K562 (cell line): Measurements from ENCODE around the gene NDUFAB1. TPM values are rescaled to one million over a fixed set of nuclear protein-coding genes. Genes with fewer than 3 reads are reported as not detected.

Experiments used
- EP400 ChIP-seq: fragments of 450-650 bp; IDR thresholded peaks from 2 replicates; pipeline ENCODE4 v1.6.1; 2017; ENCODE audit warnings: antibody characterized with exemption, mild to moderate bottlenecking, moderate library complexity
- HCFC1 ChIP-seq: IDR thresholded peaks from 2 replicates; pipeline ENCODE4 v1.6.1; 2012; ENCODE audit warnings: low read depth, low read length, improper control_type of control experiment
- MAX ChIP-seq: sonication (generic); formaldehyde crosslinking; IDR thresholded peaks from 2 replicates; pipeline ENCODE4 v1.9.0; 2022; ENCODE audit warnings: mild to moderate bottlenecking, missing genetic modification reagents
- MCM2 ChIP-seq: fragments of 450-650 bp; IDR thresholded peaks from 2 replicates; pipeline ENCODE4 v1.6.1; 2017; ENCODE audit warnings: low read depth, mild to moderate bottlenecking
- MXD1 ChIP-seq: fragments of 250-450 bp; sonication (Bioruptor Pico); IDR thresholded peaks from 2 replicates; pipeline ENCODE4 v1.8.0; 2021; ENCODE audit warnings: borderline replicate concordance, mild to moderate bottlenecking, moderate library complexity; ENCODE audit not compliant: poor library complexity, severe bottlenecking
- NBN ChIP-seq: fragments of 450-650 bp; IDR thresholded peaks from 2 replicates; pipeline ENCODE4 v1.6.1; 2016; ENCODE audit warnings: low read depth, mild to moderate bottlenecking
- RBM25 ChIP-seq: fragments of 200-400 bp; formaldehyde crosslinking; IDR thresholded peaks from 2 replicates; pipeline ENCODE4 v1.6.1; 2018; ENCODE audit warnings: low read length, low read depth, moderate library complexity; ENCODE audit not compliant: severe bottlenecking
- SMAD1 ChIP-seq: fragments of 150-350 bp; IDR thresholded peaks from 2 replicates; pipeline ENCODE4 v1.6.1; 2014; ENCODE audit warnings: low read length, low read depth; ENCODE audit not compliant: partially characterized antibody
- SRSF7 ChIP-seq: fragments of 200-400 bp; formaldehyde crosslinking; optimal IDR thresholded peaks from 2 replicates; pipeline ENCODE3; 2017; ENCODE audit warnings: mild to moderate bottlenecking, low read depth, low read length
- TAF1 ChIP-seq: IDR thresholded peaks from 2 replicates; pipeline ENCODE4 v1.6.1; 2011; ENCODE audit warnings: mild to moderate bottlenecking, low read length, moderate library complexity; ENCODE audit not compliant: insufficient read depth, control insufficient read depth, severe bottlenecking; ENCODE audit errors: extremely low read depth
- TBP ChIP-seq: optimal IDR thresholded peaks from 2 replicates; pipeline ENCODE3; 2011; ENCODE audit warnings: low read depth, low read length, improper control_type of control experiment
- VEZF1 ChIP-seq: fragments of 200-800 bp; sonication (Bioruptor generic); IDR thresholded peaks from 2 replicates; pipeline ENCODE4 v1.6.1; 2017; ENCODE audit warnings: missing genetic modification characterization, missing compliant biosample characterization
- YY1 ChIP-seq, 3 experiments: IDR thresholded peaks; 2 replicates each; pipeline ENCODE4 v1.6.1; 2011; ENCODE audit warnings: low read length in 2 of 3, mild to moderate bottlenecking in 2 of 3, moderate library complexity in 2 of 3, borderline replicate concordance in 1 of 3, control low read depth in 1 of 3, low read depth in 1 of 3; ENCODE audit not compliant: insufficient read depth in 3 of 3, insufficient replicate concordance in 2 of 3, control insufficient read depth in 1 of 3, insufficient read length in 1 of 3; ENCODE audit errors: extremely low read depth in 1 of 3
- ZBTB2 ChIP-seq: fragments of 450-650 bp; IDR thresholded peaks from 2 replicates; pipeline ENCODE4 v1.6.1; 2016; ENCODE audit warnings: antibody characterized with exemption
- ZBTB49 ChIP-seq: sonication (generic); formaldehyde crosslinking; IDR thresholded peaks from 2 replicates; pipeline ENCODE4 v1.8.0; 2022; ENCODE audit warnings: missing genetic modification reagents, mild to moderate bottlenecking, borderline replicate concordance
- ZNF395 ChIP-seq: fragments of 200-800 bp; sonication (Bioruptor generic); IDR thresholded peaks from 2 replicates; pipeline ENCODE4 v1.6.1; 2017; ENCODE audit warnings: missing genetic modification characterization, missing compliant biosample characterization
- ZNF707 ChIP-seq: fragments of 250-450 bp; sonication (Bioruptor Pico); conservative IDR thresholded peaks from 2 replicates; pipeline ENCODE4 v1.8.0; 2022; ENCODE audit warnings: inconsistent platforms, mild to moderate bottlenecking, moderate library complexity
- ZNF77 ChIP-seq: fragments of 250-450 bp; sonication (Bioruptor Pico); IDR thresholded peaks from 2 replicates; pipeline ENCODE4 v1.5.0; 2020
- polyA plus RNA-seq, 8 experiments: library from polyadenylated mRNA; depleted of rRNA in 4 of 8; stranded (reverse) in 5 of 8; unstranded in 3 of 8; fragments of >200 nt; fragmentation: Nextera tagmentation in 2 of 8; fragmentation: Illumina TruSeq in 1 of 8; extraction: Ambion mirVana in 2 of 8; extraction: Trizol in 1 of 8; gene quantifications; 2 replicates each; pipeline versions ENCODE4 v1.2.1 to v1.2.3, GENCODE V29; 2011 to 2014; ENCODE audit warnings: inconsistent platforms in 1 of 8, missing spikeins in 1 of 8
- total RNA-seq, 7 experiments: library from RNA; depleted of rRNA in 6 of 7; stranded (reverse); fragments of >200 nt in 6 of 7; fragmentation: Illumina TruSeq in 2 of 7; extraction: Trizol in 2 of 7; gene quantifications; 2 replicates each; pipeline versions ENCODE4 v1.2.1 to v1.2.3, GENCODE V29; 2011 to 2021; ENCODE audit warnings: low replicate concordance in 1 of 7

Gene NDUFAB1
- total and polyA plus RNA-seq, 9 of the 15 experiments (the other 6 are each of a cell fraction or from before 2014, with no cell fraction given) = 123 to 481 (median 238) TPM

GRCh38 chr16:23640931-23641765, 45.0 kb upstream of the NDUFAB1 start, which contains the start of the genes DCTN5 and PALB2 (continued):
- TF ChIP-seq ZBTB2 (peak; percentile 98), ZNF395 (0 out of 2 replicates have a peak, but pooled peaks have one; percentile 54), NBN (no peak), SRSF7 (no peak), SMAD1 (no peak), HCFC1 (peak; percentile 87), ZBTB49 (CRISPR knock-in tag) (0 out of 2 replicates have a peak, but pooled peaks have one; percentile 55), MXD1 (CRISPR knock-in tag) (peak; percentile 80), TBP (peak; percentile 78), MAX (CRISPR knock-in tag) (peak; percentile 94), EP400 (peak; percentile 96), MCM2 (no peak), VEZF1 (CRISPR knock-in tag) (peak; percentile 52; the same call in 1 of the 2 replicates), ZNF77 (CRISPR knock-in tag) (no peak), TAF1 (peak; percentile 81), YY1 (IDR thresholded peaks at IDR 0.05; ENCODE audit: borderline replicate concordance in 1 of 3, control insufficient read depth in 1 of 3, extremely low read depth in 1 of 3, insufficient read depth in 3 of 3, insufficient read length in 1 of 3, insufficient replicate concordance in 2 of 3, low read depth in 1 of 3, low read length in 2 of 3) (peak; percentile 46 to 89 (median 87)), RBM25 (no peak), ZNF707 (CRISPR knock-in tag) (no peak)
